Smooth muscle cell (in vitro differentiated cells): ENCODE results near the gene OSGIN1. TPM values are rescaled to one million over a fixed set of nuclear protein-coding genes. Genes with fewer than 3 reads are reported as not detected.
"Not testable (repeated sequence)": the region's sequence is repeated elsewhere in the genome, so short reads cannot be mapped to it uniquely, and the experiment has no call there.

Source experiments
- DNase-seq: peaks from one replicate; lab custom pipeline; 2025; ENCODE audit not compliant: unreplicated experiment; lab: John Stamatoyannopoulos, UW
- H2AFZ ChIP-seq: fragments of 200-600 bp; sonication (generic); 2 replicates; pipeline ENCODE4 v1.6.0; 2016; ENCODE audit warnings: antibody characterized with exemption, low read depth, mild to moderate bottlenecking
- H3F3A ChIP-seq: fragments of 200-600 bp; sonication (generic); 2 replicates; pipeline ENCODE4 v1.6.0; 2017; ENCODE audit warnings: antibody characterized with exemption, low read depth
- H3K27ac ChIP-seq: fragments of 200-600 bp; sonication (generic); 2 replicates; pipeline ENCODE4 v1.5.1; 2016; ENCODE audit warnings: low read depth, mild to moderate bottlenecking
- H3K27me3 ChIP-seq: fragments of 200-600 bp; sonication (generic); 2 replicates; pipeline ENCODE4 v1.6.1; 2016; ENCODE audit warnings: low read depth, mild to moderate bottlenecking
- H3K36me3 ChIP-seq: fragments of 200-600 bp; sonication (generic); 2 replicates; pipeline ENCODE4 v1.5.1; 2016; ENCODE audit warnings: low read depth
- H3K4me1 ChIP-seq: fragments of 200-600 bp; sonication (generic); 2 replicates; pipeline ENCODE4 v1.5.1; 2016; ENCODE audit warnings: low read depth
- H3K4me2 ChIP-seq: fragments of 200-600 bp; sonication (generic); 2 replicates; pipeline ENCODE4 v1.6.0; 2016; ENCODE audit warnings: mild to moderate bottlenecking
- H3K4me3 ChIP-seq: fragments of 200-600 bp; sonication (generic); 2 replicates; pipeline ENCODE4 v1.5.1; 2016; ENCODE audit warnings: mild to moderate bottlenecking
- H3K79me2 ChIP-seq: fragments of 200-600 bp; sonication (generic); 2 replicates; pipeline ENCODE4 v1.6.0; 2016; ENCODE audit warnings: low read depth, mild to moderate bottlenecking
- H3K9ac ChIP-seq: fragments of 200-600 bp; sonication (generic); 2 replicates; pipeline ENCODE4 v1.6.0; 2016; ENCODE audit warnings: low read depth
- H3K9me3 ChIP-seq: fragments of 200-600 bp; sonication (generic); replicated peaks from 2 replicates; pipeline ENCODE4 v1.5.1; 2016; ENCODE audit warnings: low read depth
- H4K20me1 ChIP-seq: fragments of 200-600 bp; sonication (generic); 2 replicates; pipeline ENCODE4 v1.6.0; 2016; ENCODE audit warnings: low read depth
- WGBS: methylation state at CpG from one replicate; pipeline ENCODE4 v1.1.7; 2016; ENCODE audit warnings: low lambda C conversion rate; 5-methylcytosine and 5-hydroxymethylcytosine counted together
- polyA plus RNA-seq: library from polyadenylated mRNA; unstranded; fragments of >200 nt; fragmentation: Nextera tagmentation; extraction: Ambion mirVana; gene quantifications from 2 replicates; pipeline ENCODE4 v1.2.1, GENCODE V29; 2016
- total RNA-seq: library from RNA; depleted of rRNA; stranded (reverse); fragments of >200 nt; gene quantifications from 2 replicates; pipeline ENCODE4 v1.2.3, GENCODE V29; 2014
- TF ChIP-seq, protein P1 (sequence below): fragments of 200-600 bp; sonication (generic); IDR thresholded peaks from 2 replicates; pipeline ENCODE4 v1.5.1; 2017; ENCODE audit warnings: borderline replicate concordance, mild to moderate bottlenecking, antibody characterized with exemption; ENCODE audit not compliant: insufficient read depth, poor library complexity, severe bottlenecking

The OSGIN1 gene
- total and polyA plus RNA-seq, 2 experiments from 2014 or later: 8.9 to 12.4 TPM

DNA sequence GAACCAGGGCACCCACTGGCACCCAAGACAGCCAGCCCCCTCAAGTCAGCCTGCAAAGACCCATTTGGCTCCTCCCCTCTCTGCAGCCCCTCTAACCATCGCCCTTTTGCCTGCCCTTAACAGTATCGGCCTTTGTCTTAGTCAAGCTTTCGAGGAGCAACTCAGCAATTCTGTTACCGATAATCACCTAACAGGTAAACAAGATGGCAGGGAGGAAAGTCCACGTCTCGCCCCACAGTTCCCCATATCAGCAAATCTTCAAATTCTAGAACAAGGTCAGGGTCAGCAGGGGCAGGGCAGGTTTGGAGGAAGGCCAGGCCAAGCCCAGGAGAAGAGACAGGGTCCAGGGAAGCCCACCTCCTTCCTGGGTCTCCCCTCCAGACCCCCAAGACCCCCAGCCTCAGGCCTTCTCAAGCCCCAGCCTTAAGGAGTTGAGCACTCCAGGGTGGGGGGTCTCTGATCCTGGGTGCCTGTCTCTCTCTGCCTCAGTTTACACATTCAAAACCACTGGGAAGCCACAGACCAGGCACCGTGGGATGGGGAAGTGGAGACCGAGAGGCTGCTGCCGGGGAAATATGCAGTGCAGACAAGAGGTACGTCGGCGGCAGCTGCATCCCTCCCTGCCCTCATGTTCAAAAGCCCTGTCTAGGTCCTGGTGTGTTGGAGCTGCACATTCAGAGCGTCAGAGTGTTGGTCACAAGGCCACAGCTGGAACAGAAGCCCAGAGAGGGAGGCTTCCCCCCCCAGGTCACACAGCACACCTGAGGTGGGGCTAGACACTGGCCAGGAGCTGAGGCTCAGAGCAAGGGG is 3.9 kb upstream of the OSGIN1 start:
- TF ChIP-seq, protein P1, sequence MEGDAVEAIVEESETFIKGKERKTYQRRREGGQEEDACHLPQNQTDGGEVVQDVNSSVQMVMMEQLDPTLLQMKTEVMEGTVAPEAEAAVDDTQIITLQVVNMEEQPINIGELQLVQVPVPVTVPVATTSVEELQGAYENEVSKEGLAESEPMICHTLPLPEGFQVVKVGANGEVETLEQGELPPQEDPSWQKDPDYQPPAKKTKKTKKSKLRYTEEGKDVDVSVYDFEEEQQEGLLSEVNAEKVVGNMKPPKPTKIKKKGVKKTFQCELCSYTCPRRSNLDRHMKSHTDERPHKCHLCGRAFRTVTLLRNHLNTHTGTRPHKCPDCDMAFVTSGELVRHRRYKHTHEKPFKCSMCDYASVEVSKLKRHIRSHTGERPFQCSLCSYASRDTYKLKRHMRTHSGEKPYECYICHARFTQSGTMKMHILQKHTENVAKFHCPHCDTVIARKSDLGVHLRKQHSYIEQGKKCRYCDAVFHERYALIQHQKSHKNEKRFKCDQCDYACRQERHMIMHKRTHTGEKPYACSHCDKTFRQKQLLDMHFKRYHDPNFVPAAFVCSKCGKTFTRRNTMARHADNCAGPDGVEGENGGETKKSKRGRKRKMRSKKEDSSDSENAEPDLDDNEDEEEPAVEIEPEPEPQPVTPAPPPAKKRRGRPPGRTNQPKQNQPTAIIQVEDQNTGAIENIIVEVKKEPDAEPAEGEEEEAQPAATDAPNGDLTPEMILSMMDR: no peak
- H3K9ac ChIP-seq: no peak overlapping the region
- H3K36me3 ChIP-seq: no peaks in the 10 kb centered on the region
- no peak overlapping the region for H3K27ac ChIP-seq
- H3K4me2 ChIP-seq: no peak overlapping the region
- H3K4me3 ChIP-seq: no peak overlapping the region
- H4K20me1 ChIP-seq: no peaks in the 10 kb centered on the region
- no peaks in the 10 kb centered on the region for H3F3A ChIP-seq
- no peaks in the 10 kb centered on the region for H3K27me3 ChIP-seq
- peaks cover 7% of the 10 kb centered on the region for H3K4me1 ChIP-seq
- WGBS: 88% methylated on average over 13 of the region's 13 CpGs
- H2AFZ ChIP-seq: no peak overlapping the region
- no peak for DNase-seq
- no peaks in the 10 kb centered on the region for H3K9me3 ChIP-seq
- H3K79me2 ChIP-seq: no peaks in the 10 kb centered on the region

DNA sequence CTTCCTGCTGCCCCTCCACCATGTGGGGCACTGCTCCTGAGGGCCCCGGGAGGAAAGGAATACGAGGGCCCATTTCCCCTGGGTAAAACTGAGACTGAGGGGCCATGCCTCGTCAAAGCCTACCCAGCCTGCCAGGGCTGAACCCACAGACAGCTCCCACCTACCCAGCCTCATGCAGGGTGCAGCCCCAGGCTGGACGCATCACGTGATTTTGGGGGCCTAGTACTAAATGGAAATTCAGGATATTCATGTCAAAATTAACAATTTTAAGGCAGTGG is 3.4 kb upstream of the OSGIN1 start:
- peaks cover 8% of the 10 kb centered on the region for H3K4me1 ChIP-seq
- no peak overlapping the region for H3K4me2 ChIP-seq
- H4K20me1 ChIP-seq: no peaks in the 10 kb centered on the region
- H3F3A ChIP-seq: no peaks in the 10 kb centered on the region
- H3K27me3 ChIP-seq: no peaks in the 10 kb centered on the region
- TF ChIP-seq, protein P1: no peak
- no peak overlapping the region for H3K9ac ChIP-seq
- H2AFZ ChIP-seq: no peak overlapping the region
- no peaks in the 10 kb centered on the region for H3K36me3 ChIP-seq
- no peak overlapping the region for H3K4me3 ChIP-seq
- 96% methylated on average over 5 of the region's 5 CpGs for WGBS
- no peak overlapping the region for H3K27ac ChIP-seq
- DNase-seq: no peak
- H3K9me3 ChIP-seq: no peaks in the 10 kb centered on the region
- H3K79me2 ChIP-seq: no peaks in the 10 kb centered on the region

DNA sequence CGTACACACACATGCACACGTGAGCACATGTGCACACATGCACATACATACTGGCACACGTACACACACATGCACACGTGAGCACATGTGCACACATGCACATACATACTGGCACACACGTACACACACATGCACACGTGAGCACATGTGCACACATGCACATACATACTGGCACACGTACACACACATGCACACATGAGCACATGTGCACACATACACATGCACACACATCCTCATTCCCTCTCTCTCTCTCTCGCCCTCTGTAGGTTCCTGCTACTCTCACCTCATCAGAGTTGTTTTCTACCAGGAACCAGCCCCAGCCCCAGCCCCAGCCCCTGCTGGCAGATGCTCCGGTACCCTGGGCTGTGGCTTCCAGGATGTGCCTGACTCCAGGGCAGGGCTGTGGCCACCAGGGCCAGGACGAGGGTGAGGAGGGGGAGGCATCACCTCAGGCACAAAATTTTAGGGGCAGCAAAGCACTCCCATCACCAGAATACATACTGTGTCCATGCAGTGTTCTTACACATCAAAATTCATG is 2.1 kb upstream of the OSGIN1 start:
- H3K4me3 ChIP-seq, H3F3A ChIP-seq, H3K4me1 ChIP-seq, H3K9ac ChIP-seq, H3K9me3 ChIP-seq, H3K27me3 ChIP-seq, H3K79me2 ChIP-seq, H3K4me2 ChIP-seq, H3K27ac ChIP-seq, H3K36me3 ChIP-seq, H4K20me1 ChIP-seq, DNase-seq, H2AFZ ChIP-seq: not testable (repeated sequence)
- 75% methylated on average over 10 of the region's 10 CpGs for WGBS

DNA sequence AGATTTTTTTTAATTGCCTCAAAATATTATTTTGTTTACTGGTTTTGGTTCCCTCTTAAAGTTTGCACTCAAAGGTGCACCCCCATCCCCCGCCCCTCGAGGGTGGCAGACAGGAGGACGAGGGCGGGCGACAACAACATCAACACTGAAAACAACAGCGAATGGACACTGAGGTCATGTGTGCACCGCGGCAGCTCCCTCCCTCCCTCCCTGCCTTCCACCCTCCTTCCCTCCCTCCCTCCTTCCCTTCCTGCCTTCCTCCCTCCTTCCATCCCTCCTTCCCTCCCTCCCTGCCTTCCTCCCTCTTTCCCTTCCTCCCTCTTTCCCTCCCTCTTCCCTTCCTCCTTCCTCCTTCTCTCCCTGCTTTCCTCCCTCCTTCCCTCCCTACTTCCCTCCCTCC is 1.5 kb upstream of the OSGIN1 start:
- Histone ChIP-seq H2AFZ (no peak overlapping the region), H3K79me2 (no peaks in the 10 kb centered on the region), H3F3A (no peaks in the 10 kb centered on the region), H3K27me3 (no peaks in the 10 kb centered on the region), H3K36me3 (no peaks in the 10 kb centered on the region), H3K9me3 (no peaks in the 10 kb centered on the region), H3K4me3 (no peak overlapping the region), H3K27ac (no peak overlapping the region), H3K9ac (no peak overlapping the region), H3K4me1 (peaks cover 8% of the 10 kb centered on the region), H4K20me1 (no peaks in the 10 kb centered on the region), H3K4me2 (no peak overlapping the region)
- TF ChIP-seq, protein P1: no peak
- DNase-seq: no peak
- 62% methylated on average over 6 of the region's 8 CpGs for WGBS
